RPMI8226 (cell line): ENCODE results near the gene APC2.
"Not testable (repeated sequence)": the region's sequence is repeated elsewhere in the genome, so short reads cannot be mapped to it uniquely, and the experiment has no call there.

Experiments used
- DNase-seq: peaks from one replicate; pipeline ENCODE4 v3.0.0-alpha.2; 2015

The APC2 gene

GRCh38 chr19:1497578-1498235, 47.8 kb downstream of the APC2 start:
- no peak for DNase-seq

- DNase-seq = not testable (repeated sequence)
These were observed 49.3 kb downstream of the APC2 start for GRCh38 chr19:1499231-1499630.

GRCh38 chr19:1501200-1501595, 51.3 kb downstream of the APC2 start:
- DNase-seq = peak; percentile 88

- DNase-seq = no peak
These were observed 52.6 kb downstream of the APC2 start for GRCh38 chr19:1502433-1503088.

GRCh38 chr19:1503089-1503924, 53.4 kb downstream of the APC2 start:
- DNase-seq = peak; percentile 70

- DNase-seq = no peak
These were observed 54.2 kb downstream of the APC2 start for GRCh38 chr19:1503925-1504773.

GRCh38 chr19:1505012-1505411, 55.1 kb downstream of the APC2 start:
- DNase-seq = no peak

- no peak for DNase-seq
These were observed 56.3 kb downstream of the APC2 start for GRCh38 chr19:1505991-1506881.

- no peak for DNase-seq
These were observed 57.3 kb downstream of the APC2 start for GRCh38 chr19:1507192-1507660.

GRCh38 chr19:1507763-1508506, 58.0 kb downstream of the APC2 start:
- peak; percentile 94 for DNase-seq

GRCh38 chr19:1508507-1508856, 58.6 kb downstream of the APC2 start:
- no peak for DNase-seq

- DNase-seq = no peak
These were observed 59.9 kb downstream of the APC2 start for GRCh38 chr19:1509602-1510441.

GRCh38 chr19:1510442-1510806, 60.5 kb downstream of the APC2 start:
- DNase-seq = no peak

GRCh38 chr19:1510807-1511206, 60.9 kb downstream of the APC2 start:
- DNase-seq = no peak

- peak; percentile 31 for DNase-seq
These were observed 61.7 kb downstream of the APC2 start for GRCh38 chr19:1511318-1512317.

- peak; percentile 89 for DNase-seq
These were observed 63.0 kb downstream of the APC2 start, which contains the start of gene ADAMTSL5 for GRCh38 chr19:1512671-1513498. Gene ADAMTSL5, minus strand, starts transcription at chr19:1513019. Its CDS starts 2,076 bp downstream, at chr19:1510943.

GRCh38 chr19:1513499-1514294, 63.8 kb downstream of the APC2 start:
- DNase-seq = peak; percentile 83
